Heart left ventricle (tissue), 13 donors: Measurements from ENCODE around the gene CPLX3.

ENCODE experiments used
- POLR2A ChIP-seq, 2 donors: fragments of 450-650 bp; IDR thresholded peaks; one replicate each; pipeline ENCODE4 v1.6.1; 2017; ENCODE audit warnings: antibody characterized with exemption in 2 of 2, mild to moderate bottlenecking in 2 of 2, moderate library complexity in 2 of 2
- TF ChIP-seq, protein P1 (sequence below), 12 donors: fragments of 200-600 bp; sonication (generic) in 4 of 12; IDR thresholded peaks; one replicate each; pipeline versions ENCODE4 v1.5.0 to v1.8.0; 2018 to 2022; ENCODE audit warnings: antibody characterized with exemption in 12 of 12, mild to moderate bottlenecking in 5 of 12
- donor health status: ischemic (EF 13 %, LVEDD 7.1; RV severe dilation, severe dysfunction).
- donor health status: DM: no; HTN: yes; CAD: no.
- donor health status: DM: no; HTN: no; CAD: no.
- donor health status: ischemic (EF 25% LVEDD 6.9; RV normal size, moderate dysfunction).
- donor health status: ischemic (EF 25% LVEDD 5.7; RV mildly dilated, moderate dysfunction).
- donor health status: ischemic (EF 35%, LVEDD 5.7; RV mildly dilated, moderate dysfunction).
- donor health status: nonischemic (EF 11% LVEDD 7.7; RV severe dilation, severe dysfunction).
- donor health status: DM: yes; HTN: yes; CAD: no.
- donor health status: PGD.
- donor health status: ischemic (EF 29% LVEDD 5.4; RV normal size, mild dysfunction).
- donor health status: nonischemic (EF 23%, LVEDD 6.1; RV moderate dilation, normal function).

DNA sequence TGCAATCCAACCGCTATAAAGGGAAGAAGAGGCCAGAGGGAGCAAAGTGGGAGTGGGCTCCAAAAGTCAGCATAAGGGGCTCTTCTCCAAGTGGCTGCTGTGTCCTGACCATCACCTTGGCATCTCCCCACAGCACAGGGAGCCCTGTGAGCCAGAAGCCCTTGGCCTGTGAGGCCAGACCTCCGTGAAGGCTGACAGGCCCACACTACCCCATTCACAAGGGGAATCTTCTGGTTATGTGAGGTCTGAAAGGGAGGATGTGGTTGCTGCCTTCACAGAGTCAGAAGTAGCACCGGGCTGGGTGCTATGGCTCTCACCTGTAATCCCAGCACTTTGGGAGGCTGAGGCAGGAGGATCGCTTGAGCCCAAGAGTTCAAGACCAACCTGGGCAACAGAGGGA, 19.2 kb downstream of the CPLX3 start:
- TF ChIP-seq POLR2A (IDR thresholded peaks at IDR 0.05) = no peak
- TF ChIP-seq, protein P1, sequence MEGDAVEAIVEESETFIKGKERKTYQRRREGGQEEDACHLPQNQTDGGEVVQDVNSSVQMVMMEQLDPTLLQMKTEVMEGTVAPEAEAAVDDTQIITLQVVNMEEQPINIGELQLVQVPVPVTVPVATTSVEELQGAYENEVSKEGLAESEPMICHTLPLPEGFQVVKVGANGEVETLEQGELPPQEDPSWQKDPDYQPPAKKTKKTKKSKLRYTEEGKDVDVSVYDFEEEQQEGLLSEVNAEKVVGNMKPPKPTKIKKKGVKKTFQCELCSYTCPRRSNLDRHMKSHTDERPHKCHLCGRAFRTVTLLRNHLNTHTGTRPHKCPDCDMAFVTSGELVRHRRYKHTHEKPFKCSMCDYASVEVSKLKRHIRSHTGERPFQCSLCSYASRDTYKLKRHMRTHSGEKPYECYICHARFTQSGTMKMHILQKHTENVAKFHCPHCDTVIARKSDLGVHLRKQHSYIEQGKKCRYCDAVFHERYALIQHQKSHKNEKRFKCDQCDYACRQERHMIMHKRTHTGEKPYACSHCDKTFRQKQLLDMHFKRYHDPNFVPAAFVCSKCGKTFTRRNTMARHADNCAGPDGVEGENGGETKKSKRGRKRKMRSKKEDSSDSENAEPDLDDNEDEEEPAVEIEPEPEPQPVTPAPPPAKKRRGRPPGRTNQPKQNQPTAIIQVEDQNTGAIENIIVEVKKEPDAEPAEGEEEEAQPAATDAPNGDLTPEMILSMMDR (IDR thresholded peaks at IDR 0.05) = no peak
